Large intestine (tissue), 3 donors: ENCODE results near the gene ULK4. TPM values are rescaled to one million over a fixed set of nuclear protein-coding genes. Genes with fewer than 3 reads are reported as not detected.

Experiments used
- DNase-seq, 2 donors: peaks; one replicate each; pipeline versions ENCODE4 v3.0.0 to v3.0.0-alpha.2; 2013
- H3K27ac ChIP-seq: one replicate; pipeline ENCODE4 v1.5.1; 2013; ENCODE audit warnings: low read length
- H3K27me3 ChIP-seq: 2 replicates; pipeline ENCODE4 v1.6.1; 2013; ENCODE audit warnings: low read length; ENCODE audit not compliant: control insufficient read depth, insufficient read depth
- H3K36me3 ChIP-seq: 2 replicates; pipeline ENCODE4 v1.6.1; 2013; ENCODE audit warnings: low read length; ENCODE audit not compliant: control insufficient read depth, insufficient read depth
- H3K4me1 ChIP-seq: one replicate; pipeline ENCODE4 v1.6.1; 2013; ENCODE audit warnings: low read length; ENCODE audit not compliant: control insufficient read depth, insufficient read depth
- H3K4me3 ChIP-seq: one replicate; pipeline ENCODE4 v1.5.1; 2013; ENCODE audit warnings: low read length
- H3K9me3 ChIP-seq: one replicate; pipeline ENCODE4 v1.6.1; 2013; ENCODE audit warnings: mild to moderate bottlenecking, low read depth, low read length, moderate library complexity; ENCODE audit not compliant: control insufficient read depth
- WGBS: methylation state at CpG from one replicate; pipeline ENCODE4 v1.1.5; 2013; ENCODE audit warnings: low lambda C conversion rate; ENCODE audit not compliant: insufficient coverage; 5-methylcytosine and 5-hydroxymethylcytosine counted together
- polyA plus RNA-seq: library from polyadenylated mRNA; unstranded; fragments of 120-200 nt; gene quantifications from one replicate; pipeline ENCODE4 v1.2.1, GENCODE V29; 2013

Gene ULK4
- polyA plus RNA-seq, 1 donor, result 2.1 TPM

GRCh38 chr3:41592753-41593510, 369.0 kb downstream of the ULK4 start:
- Histone ChIP-seq H3K36me3 (no peaks in the 10 kb centered on the region), H3K27me3 (no peaks in the 10 kb centered on the region), H3K27ac (no peak overlapping the region), H3K4me3 (no peak overlapping the region), H3K9me3 (no peaks in the 10 kb centered on the region), H3K4me1 (no peaks in the 10 kb centered on the region)
- DNase-seq, result no peak
- 67% methylated on average over 1 of the region's 2 CpGs for WGBS

DNA sequence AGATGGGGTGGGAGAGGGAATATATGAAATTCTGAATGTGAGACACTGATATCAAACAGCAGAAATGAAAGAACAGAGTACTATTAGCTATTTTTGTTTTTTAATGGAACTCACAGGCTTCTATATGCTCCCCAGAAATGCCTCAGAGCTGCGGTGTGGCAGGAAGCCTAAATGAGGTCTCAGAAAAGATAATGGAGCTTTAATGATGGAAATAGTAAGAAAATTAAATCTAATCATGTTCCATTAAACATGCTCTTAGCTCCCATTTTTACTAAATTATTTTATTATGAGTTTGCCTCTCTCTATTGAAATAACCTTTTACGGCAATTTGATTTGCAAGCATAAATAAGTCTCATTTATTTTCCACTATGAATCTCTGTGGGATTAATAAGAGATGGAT, 378.9 kb downstream of the ULK4 start:
- Histone ChIP-seq H3K27ac (no peak overlapping the region), H3K4me1 (no peaks in the 10 kb centered on the region), H3K27me3 (no peaks in the 10 kb centered on the region), H3K4me3 (no peak overlapping the region), H3K36me3 (no peaks in the 10 kb centered on the region), H3K9me3 (no peaks in the 10 kb centered on the region)
- no peak for DNase-seq
- WGBS, result 100% methylated on average over 1 of the region's 2 CpGs

- H3K36me3 ChIP-seq, result no peaks in the 10 kb centered on the region
- DNase-seq, result no peak
- no peak overlapping the region for H3K27ac ChIP-seq
- no peaks in the 10 kb centered on the region for H3K27me3 ChIP-seq
- H3K9me3 ChIP-seq, result no peaks in the 10 kb centered on the region
- H3K4me3 ChIP-seq, result no peak overlapping the region
- 100% methylated on average over 1 of the region's 4 CpGs for WGBS
- H3K4me1 ChIP-seq, result no peaks in the 10 kb centered on the region
Measured at GRCh38 chr3:41581700-41582099, 380.2 kb downstream of the ULK4 start.

DNA sequence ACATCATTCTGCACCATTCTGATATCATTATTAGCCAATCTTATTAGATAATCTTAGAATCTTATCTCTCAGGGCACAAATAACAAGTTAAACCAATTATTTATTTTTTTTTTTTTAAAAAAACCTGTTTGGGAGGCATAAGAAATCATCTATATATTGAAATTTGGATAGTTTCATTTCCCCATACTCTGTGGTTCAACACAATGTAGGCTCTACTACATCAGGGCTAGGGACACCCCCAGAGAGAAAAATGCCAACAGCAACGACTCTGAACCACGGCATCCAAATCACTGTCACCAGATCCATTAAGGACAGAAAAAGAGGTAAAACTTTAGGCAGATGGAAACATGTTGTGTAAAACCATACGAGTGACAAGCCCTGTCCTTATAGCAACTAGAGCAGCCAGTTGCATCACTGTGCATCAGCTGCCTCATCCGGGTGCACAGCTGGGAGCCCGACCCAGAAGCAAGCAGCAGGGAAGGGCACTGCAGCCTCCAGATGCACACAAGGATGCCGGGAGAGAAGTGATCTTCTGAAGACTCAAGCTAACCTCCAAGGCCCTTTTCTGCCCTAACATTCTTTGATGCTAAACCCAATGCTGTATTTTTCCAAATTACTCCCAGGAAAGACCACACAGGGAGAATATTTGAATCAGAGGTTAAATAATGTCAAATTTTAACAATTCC, 381.5 kb downstream of the ULK4 start:
- Histone ChIP-seq H3K36me3 (no peaks in the 10 kb centered on the region), H3K4me3 (no peak overlapping the region), H3K9me3 (no peaks in the 10 kb centered on the region), H3K4me1 (no peaks in the 10 kb centered on the region), H3K27me3 (no peaks in the 10 kb centered on the region), H3K27ac (no peak overlapping the region)
- WGBS, result no CpG with 5 or more reads among the region's 6 CpGs
- DNase-seq, result no peak

DNA sequence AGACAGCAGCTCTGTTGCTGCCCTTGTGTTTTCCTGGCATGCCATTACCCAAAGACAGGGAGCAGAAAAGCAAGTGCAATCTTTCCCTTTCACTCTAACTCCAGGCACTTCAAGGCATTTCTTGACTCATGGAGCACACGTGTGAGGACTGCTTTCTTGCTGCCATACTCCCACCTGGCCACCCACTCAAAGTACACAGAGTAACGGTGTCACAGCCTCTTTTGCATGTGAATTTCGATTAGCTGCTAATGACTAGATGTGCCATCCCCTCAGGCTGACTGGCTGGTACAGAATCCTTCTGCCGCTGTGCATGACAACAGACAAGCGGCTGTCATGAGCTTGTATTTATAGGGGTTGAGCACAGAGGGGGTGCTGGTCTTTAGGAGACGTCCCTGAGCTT, 382.0 kb downstream of the ULK4 start:
- no peaks in the 10 kb centered on the region for H3K36me3 ChIP-seq
- H3K4me1 ChIP-seq, result no peaks in the 10 kb centered on the region
- H3K27ac ChIP-seq, result no peak overlapping the region
- H3K27me3 ChIP-seq, result no peaks in the 10 kb centered on the region
- H3K4me3 ChIP-seq, result no peak overlapping the region
- no CpG with 5 or more reads among the region's 6 CpGs for WGBS
- no peaks in the 10 kb centered on the region for H3K9me3 ChIP-seq
- DNase-seq, result no peak

- DNase-seq, result no peak
- Histone ChIP-seq H3K27ac (no peak overlapping the region), H3K27me3 (no peaks in the 10 kb centered on the region), H3K9me3 (no peaks in the 10 kb centered on the region), H3K4me1 (no peaks in the 10 kb centered on the region), H3K36me3 (no peaks in the 10 kb centered on the region), H3K4me3 (no peak overlapping the region)
- 88% methylated on average over 1 of the region's 5 CpGs for WGBS
Measured at GRCh38 chr3:41578798-41579197, 383.1 kb downstream of the ULK4 start.

GRCh38 chr3:41575724-41576123, 386.2 kb downstream of the ULK4 start:
- DNase-seq, result no peak
- no peak overlapping the region for H3K4me3 ChIP-seq
- no CpG with 5 or more reads among the region's 3 CpGs for WGBS
- H3K4me1 ChIP-seq, result no peaks in the 10 kb centered on the region
- no peaks in the 10 kb centered on the region for H3K9me3 ChIP-seq
- H3K27me3 ChIP-seq, result no peaks in the 10 kb centered on the region
- no peaks in the 10 kb centered on the region for H3K36me3 ChIP-seq
- H3K27ac ChIP-seq, result no peak overlapping the region

DNA sequence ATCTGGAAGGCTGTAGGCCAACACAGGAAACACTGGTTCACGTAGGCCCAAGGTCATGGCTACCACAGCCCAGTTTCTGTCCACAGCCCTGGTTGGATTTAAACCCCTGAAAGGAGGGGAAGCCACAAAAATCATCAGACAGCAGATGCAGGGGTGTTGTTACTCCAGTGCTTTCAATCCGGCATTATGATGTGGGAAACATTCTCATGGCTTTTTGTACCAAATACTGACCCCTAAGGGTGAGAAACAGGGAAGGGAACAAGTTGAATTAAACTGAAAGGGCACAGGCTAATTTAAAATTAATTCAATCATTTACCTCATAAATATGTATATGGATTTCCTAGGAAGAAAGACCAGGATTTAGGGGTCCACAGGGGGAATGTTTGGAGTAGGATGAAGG, 387.0 kb downstream of the ULK4 start:
- Histone ChIP-seq H3K27me3 (no peaks in the 10 kb centered on the region), H3K36me3 (no peaks in the 10 kb centered on the region), H3K27ac (no peak overlapping the region), H3K4me3 (no peak overlapping the region), H3K4me1 (no peaks in the 10 kb centered on the region), H3K9me3 (no peaks in the 10 kb centered on the region)
- WGBS, result no CpG with 5 or more reads among the region's 2 CpGs
- DNase-seq, result no peak

DNA sequence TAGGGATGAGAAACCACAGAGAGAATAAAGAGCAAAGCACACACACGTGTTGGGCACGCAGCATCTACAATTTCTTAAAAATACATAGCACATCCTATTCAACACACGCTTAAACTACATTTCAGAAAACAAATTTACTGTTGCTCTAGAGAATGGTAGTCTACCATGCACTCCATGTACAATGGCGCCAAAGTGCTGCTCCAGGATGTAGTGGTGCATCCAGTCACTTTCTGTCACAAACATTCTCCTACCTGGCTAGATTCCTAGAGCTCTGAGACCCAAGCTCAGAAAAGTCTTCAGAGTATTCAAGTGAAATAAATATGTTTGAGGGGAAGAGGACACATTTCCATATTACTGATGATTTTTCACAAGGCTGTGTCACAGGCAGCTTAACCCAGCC, 388.3 kb downstream of the ULK4 start:
- Histone ChIP-seq H3K9me3 (no peaks in the 10 kb centered on the region), H3K4me3 (no peak overlapping the region), H3K36me3 (no peaks in the 10 kb centered on the region), H3K4me1 (no peaks in the 10 kb centered on the region), H3K27me3 (no peaks in the 10 kb centered on the region), H3K27ac (no peak overlapping the region)
- DNase-seq, result no peak
- WGBS, result 90% methylated on average over 2 of the region's 4 CpGs

GRCh38 chr3:41572092-41572491, 389.8 kb downstream of the ULK4 start:
- Histone ChIP-seq H3K4me3 (no peak overlapping the region), H3K36me3 (no peaks in the 10 kb centered on the region), H3K9me3 (no peaks in the 10 kb centered on the region), H3K27me3 (no peaks in the 10 kb centered on the region), H3K27ac (no peak overlapping the region), H3K4me1 (no peaks in the 10 kb centered on the region)
- DNase-seq, result no peak
- no CpG with 5 or more reads among the region's 1 CpG for WGBS
